Fibroblast of the aortic adventitia (primary cell): Measurements from ENCODE around the gene CSNK1A1. TPM values are rescaled to one million over a fixed set of nuclear protein-coding genes. Genes with fewer than 3 reads are reported as not detected.

Experiments used
- DNase-seq: peaks from one replicate; pipeline ENCODE4 v3.0.0-alpha.2; 2010; ENCODE audit warnings: low read depth
- H3K4me3 ChIP-seq: 2 replicates; pipeline ENCODE4 v1.5.1; 2011; ENCODE audit warnings: low read depth, mild to moderate bottlenecking, control low read depth, low read length, moderate library complexity
- total RNA-seq: library from RNA; depleted of rRNA; stranded (reverse); fragments of >200 nt; gene quantifications from 2 replicates; pipeline ENCODE4 v1.2.3, GENCODE V29; 2012; ENCODE audit warnings: low replicate concordance
- TF ChIP-seq, protein P1 (sequence below): IDR thresholded peaks from 2 replicates; pipeline ENCODE4 v1.5.1; 2011; ENCODE audit warnings: mild to moderate bottlenecking, low read length, control low read depth, inconsistent platforms; ENCODE audit not compliant: insufficient read depth

The CSNK1A1 gene
- total RNA-seq, 1 donor, result 394 TPM

DNA sequence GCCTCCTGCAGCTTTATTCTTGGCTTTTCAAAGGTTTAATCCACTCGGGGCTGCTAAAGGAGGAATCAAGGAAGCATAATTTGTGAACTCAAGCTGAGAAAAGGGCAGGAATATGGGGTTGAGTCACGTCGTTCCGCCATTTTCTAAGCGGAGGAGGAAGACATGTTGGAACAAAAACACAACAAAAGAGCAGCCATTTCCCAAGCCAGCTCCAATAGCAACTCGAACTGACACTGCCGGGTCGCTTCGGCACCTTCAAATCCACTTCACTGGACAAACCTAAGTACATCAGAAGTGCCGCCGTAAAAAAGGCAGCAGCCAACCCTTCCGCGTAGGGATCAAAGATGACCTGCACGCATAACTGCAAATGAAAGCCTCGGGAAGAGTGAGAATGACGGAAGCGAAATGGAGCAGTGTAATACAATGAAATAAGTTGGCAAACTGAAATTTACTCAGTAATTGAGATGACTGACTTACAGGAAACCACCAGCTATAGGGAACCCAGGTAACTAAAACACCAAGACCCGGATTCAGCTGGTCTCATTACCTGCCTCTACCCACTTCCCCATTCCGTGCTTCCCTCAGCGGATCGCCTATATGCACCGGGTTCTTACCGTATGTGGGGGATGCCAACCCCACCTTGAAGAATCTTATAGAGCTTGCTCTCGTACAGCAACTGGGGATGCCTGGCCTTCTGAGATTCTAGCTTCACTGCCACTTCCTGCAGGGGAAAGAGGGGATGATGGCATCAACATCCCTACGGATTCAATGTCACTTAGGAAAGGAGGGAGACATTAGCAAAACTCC, 1.6 kb downstream of the CSNK1A1 start:
- TF ChIP-seq, protein P1, sequence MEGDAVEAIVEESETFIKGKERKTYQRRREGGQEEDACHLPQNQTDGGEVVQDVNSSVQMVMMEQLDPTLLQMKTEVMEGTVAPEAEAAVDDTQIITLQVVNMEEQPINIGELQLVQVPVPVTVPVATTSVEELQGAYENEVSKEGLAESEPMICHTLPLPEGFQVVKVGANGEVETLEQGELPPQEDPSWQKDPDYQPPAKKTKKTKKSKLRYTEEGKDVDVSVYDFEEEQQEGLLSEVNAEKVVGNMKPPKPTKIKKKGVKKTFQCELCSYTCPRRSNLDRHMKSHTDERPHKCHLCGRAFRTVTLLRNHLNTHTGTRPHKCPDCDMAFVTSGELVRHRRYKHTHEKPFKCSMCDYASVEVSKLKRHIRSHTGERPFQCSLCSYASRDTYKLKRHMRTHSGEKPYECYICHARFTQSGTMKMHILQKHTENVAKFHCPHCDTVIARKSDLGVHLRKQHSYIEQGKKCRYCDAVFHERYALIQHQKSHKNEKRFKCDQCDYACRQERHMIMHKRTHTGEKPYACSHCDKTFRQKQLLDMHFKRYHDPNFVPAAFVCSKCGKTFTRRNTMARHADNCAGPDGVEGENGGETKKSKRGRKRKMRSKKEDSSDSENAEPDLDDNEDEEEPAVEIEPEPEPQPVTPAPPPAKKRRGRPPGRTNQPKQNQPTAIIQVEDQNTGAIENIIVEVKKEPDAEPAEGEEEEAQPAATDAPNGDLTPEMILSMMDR, result peak; percentile 9
- peak overlapping the region; percentile 99 for H3K4me3 ChIP-seq
- DNase-seq, result peak; percentile 62

DNA sequence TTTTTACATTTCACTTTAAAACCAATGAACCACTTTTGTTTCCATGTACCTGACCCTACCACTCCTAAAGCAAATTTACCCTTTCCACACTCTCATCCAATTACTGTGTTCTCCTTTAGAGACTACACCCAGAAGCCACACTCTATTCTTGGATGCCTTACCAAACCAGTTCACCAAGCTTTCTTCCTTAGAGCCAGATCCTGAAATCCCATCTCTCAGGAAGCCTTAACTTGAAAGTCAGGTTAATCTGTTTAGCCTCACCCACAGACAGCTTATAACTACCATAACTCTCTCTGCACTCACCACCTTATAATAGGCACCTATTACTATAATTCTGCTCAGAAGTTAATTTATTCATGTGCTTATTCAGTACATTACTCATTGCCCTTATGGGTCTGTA, 4.3 kb downstream of the CSNK1A1 start:
- H3K4me3 ChIP-seq, result peak overlapping the region; percentile 19
- DNase-seq, result no peak
- TF ChIP-seq, protein P1, result no peak

DNA sequence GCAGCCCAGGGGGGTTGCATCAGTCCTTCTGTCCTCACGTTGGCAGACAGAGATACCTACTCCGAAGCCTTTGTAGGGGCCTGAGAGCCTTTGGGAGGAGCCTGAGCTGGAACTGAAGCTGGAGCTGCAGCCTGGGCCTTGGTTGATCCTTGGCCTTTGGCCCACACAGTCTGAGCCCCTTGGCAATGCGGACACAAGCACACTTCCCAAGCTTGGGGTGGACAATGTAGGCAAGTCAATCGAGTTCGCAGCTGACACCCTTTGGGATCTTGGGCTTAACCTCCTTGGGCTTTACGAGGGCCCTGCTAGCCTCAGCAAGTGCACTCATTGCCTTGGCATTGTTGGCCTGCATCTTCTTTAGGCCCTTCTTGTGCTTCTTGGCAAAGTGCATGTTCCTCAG, 5.9 kb downstream of the CSNK1A1 start:
- no peak overlapping the region for H3K4me3 ChIP-seq
- no peak for DNase-seq
- TF ChIP-seq, protein P1, result no peak

DNA sequence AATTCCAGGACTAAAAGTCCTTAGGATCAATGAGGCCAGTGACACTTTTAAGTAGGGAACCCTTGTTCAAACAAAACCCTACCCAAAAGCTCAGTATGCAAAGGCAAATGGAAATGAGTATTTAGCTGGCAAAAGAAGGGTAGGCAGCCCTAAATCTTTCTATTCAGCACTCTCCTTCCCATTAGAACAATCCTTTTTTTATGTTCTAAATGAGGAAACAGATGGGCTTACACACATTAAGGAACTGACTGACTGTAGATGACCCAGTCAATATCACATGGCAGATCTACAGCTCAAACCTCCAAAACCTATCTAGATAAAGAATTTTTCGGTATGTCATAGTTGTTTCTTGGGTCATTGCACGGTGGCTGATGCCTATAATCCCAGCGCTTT, 7.2 kb downstream of the CSNK1A1 start:
- TF ChIP-seq, protein P1, result no peak
- H3K4me3 ChIP-seq, result no peak overlapping the region
- DNase-seq, result no peak

DNA sequence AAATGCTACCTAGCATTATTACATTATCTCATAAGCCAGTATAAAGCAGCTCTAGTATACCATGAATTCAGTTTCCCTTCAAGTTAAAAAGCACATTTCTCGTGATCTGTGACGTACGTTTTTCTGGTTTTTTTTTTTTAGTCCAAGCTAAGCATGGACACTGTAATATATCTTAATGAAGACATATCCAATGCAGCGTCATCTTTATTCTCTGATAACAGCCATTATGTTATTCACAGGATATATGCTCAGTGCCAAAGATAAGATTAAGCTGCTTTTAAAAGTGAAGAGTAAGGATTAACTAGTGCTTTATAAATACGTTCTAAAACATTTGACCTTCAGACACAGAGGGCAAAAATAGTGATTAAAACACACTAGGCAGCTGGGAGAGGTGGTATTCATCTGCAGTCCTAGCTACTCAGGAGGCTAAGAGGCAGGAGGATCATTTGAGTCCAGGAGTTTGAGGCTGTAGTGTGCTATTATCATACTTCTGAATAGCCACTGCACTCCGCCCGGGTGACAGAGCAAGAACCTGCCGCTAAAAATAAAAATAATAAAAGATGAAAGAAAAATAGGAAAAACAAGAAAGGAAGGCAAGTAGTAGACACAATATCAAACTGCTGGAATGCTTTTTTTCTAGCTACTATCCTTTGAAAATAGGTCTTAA, 7.7 kb downstream of the CSNK1A1 start:
- H3K4me3 ChIP-seq, result no peak overlapping the region
- DNase-seq, result peak; percentile 61
- TF ChIP-seq, protein P1, result no peak

DNA sequence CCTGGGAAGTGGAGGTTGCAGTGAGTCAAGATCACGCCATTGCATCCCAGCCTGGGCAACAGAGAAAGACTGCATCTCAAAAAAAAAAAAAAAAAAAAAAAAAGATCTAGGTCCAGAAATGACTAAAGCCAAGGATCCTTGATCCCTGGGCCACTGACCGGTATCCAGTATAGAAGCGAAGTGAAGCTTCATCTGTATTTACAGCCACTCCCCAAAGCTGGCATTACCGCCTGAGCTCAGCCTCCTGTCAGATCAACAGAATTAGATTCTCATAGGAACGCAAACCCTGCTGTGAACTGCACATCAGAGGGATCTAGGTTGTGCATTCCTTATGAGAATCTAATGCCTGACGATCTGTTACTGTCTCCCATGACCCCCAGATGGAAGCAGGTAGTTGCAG, 9.3 kb downstream of the CSNK1A1 start:
- H3K4me3 ChIP-seq, result no peak overlapping the region
- no peak for DNase-seq
- TF ChIP-seq, protein P1, result no peak
